ENCODE measurements around the gene UBXN7.

DNA sequence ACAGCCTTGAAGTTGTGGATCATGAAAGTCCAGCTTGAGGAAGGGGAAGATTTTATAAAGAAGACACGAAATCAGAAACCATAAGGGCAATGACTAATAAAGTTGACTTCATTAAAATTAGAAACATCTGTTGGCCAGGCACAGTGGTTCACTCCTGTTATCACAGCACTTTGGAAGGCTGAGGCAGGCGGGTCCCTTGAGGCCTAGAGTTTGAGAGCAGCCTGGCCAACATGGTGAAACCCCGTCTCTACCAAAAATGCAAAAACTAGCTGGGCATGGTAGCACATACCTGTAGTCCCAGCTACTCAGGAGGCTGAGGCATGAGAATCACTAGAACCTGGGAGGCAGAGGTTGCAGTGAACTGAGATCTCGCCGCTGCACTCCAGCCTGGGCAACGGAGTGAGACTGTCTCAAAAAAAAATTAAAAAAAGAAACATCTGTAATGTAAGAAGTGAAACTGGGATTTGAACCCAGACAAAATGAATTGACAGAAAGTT lies 7.9 kb upstream of the UBXN7 start:
- TF ChIP-seq, protein P1, sequence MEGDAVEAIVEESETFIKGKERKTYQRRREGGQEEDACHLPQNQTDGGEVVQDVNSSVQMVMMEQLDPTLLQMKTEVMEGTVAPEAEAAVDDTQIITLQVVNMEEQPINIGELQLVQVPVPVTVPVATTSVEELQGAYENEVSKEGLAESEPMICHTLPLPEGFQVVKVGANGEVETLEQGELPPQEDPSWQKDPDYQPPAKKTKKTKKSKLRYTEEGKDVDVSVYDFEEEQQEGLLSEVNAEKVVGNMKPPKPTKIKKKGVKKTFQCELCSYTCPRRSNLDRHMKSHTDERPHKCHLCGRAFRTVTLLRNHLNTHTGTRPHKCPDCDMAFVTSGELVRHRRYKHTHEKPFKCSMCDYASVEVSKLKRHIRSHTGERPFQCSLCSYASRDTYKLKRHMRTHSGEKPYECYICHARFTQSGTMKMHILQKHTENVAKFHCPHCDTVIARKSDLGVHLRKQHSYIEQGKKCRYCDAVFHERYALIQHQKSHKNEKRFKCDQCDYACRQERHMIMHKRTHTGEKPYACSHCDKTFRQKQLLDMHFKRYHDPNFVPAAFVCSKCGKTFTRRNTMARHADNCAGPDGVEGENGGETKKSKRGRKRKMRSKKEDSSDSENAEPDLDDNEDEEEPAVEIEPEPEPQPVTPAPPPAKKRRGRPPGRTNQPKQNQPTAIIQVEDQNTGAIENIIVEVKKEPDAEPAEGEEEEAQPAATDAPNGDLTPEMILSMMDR (IDR thresholded peaks at IDR 0.05), result no peak
- TF ChIP-seq POLR2A (IDR thresholded peaks at IDR 0.05), result no peak
